Measurements from ENCODE around the gene FOXP4. TPM values are rescaled to one million over a fixed set of nuclear protein-coding genes. Genes with fewer than 3 reads are reported as not detected.

The FOXP4 gene
- total and polyA plus RNA-seq, 2 of the 13 experiments (the other 11 are each of a cell fraction or from before 2014, with no cell fraction given) = 11.0 to 12.4 TPM

- no peak for TF ChIP-seq POLR2A (IDR thresholded peaks at IDR 0.05; ENCODE audit: insufficient read depth in 1 of 2, low read depth in 2 of 2, low read length in 2 of 2)
- TF ChIP-seq, protein P1, sequence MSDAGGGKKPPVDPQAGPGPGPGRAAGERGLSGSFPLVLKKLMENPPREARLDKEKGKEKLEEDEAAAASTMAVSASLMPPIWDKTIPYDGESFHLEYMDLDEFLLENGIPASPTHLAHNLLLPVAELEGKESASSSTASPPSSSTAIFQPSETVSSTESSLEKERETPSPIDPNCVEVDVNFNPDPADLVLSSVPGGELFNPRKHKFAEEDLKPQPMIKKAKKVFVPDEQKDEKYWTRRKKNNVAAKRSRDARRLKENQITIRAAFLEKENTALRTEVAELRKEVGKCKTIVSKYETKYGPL (CRISPR knock-in tag; IDR thresholded peaks at IDR 0.05) = no peak
These were observed 30.5 kb downstream of the FOXP4 start (continued) for GRCh38 chr6:41576667-41577066.

- H3K36me3 ChIP-seq (replicated peaks in 1 of 2; ENCODE audit: control insufficient read depth in 1 of 2, insufficient read depth in 2 of 2, low read length in 2 of 2) = peaks cover 33 to 61% of the 10 kb centered on the region in 2 experiments
- ChIA-PET POLR2A (interaction anchor here (0.5 to 3.1 kb wide), 27 partner anchors 9 to 505 kb away, joined by 3 to 60 read pairs (median 10); partner anchors contain the start of genes FOXP4, NFYA, OARD1 and TAF8), CTCF (ENCODE audit: low intra/inter-chr PET ratio, low total read pairs) (interaction anchor here (1.3 kb wide), 1 partner anchor 209 kb away, joined by 3 read pairs; no protein-coding TSS in a partner anchor)
- in situ Hi-C loops (cut with HindIII; ENCODE audit: extremely low pct_ligation_motif_present, low pct_unique_long_range_greater_than_20kb) = no loop called here
- FAIRE-seq (no peak), DNase-seq (ENCODE audit: low spot score) (no peak), ATAC-seq (peak; percentile 66)
- H3K4me2 ChIP-seq (ENCODE audit: low read depth, low read length) = peak overlapping the region; percentile 81
- peaks cover 28% of the 10 kb centered on the region for H3K79me2 ChIP-seq (ENCODE audit: insufficient read depth, low read length)
- no peaks in the 10 kb centered on the region for H3K27me3 ChIP-seq (ENCODE audit: control insufficient read depth in 1 of 2, insufficient read depth in 2 of 2, low read length in 2 of 2)
- no peaks in the 10 kb centered on the region for H3K9me3 ChIP-seq (ENCODE audit: low read length)
- intact Hi-C loops (cut with micrococcal nuclease; ENCODE audit: unreplicated experiment) = loop anchor here (1.0 kb wide), 4 partner anchors 9 to 150 kb away; no protein-coding TSS in a partner anchor
- H3K4me1 ChIP-seq (ENCODE audit: insufficient read depth, low read length) = peaks cover 89% of the 10 kb centered on the region
- H4K20me1 ChIP-seq (ENCODE audit: insufficient read depth, low read length) = no peaks in the 10 kb centered on the region; the same call in 1 of the 2 replicates
- peak overlapping the region; percentile 7 to 54 (median 32) for H3K4me3 ChIP-seq (replicated peaks in 1 of 3; ENCODE audit: insufficient read depth in 1 of 3, low read depth in 2 of 3, low read length in 3 of 3)
- H3K27ac ChIP-seq (ENCODE audit: extremely low read length, insufficient read depth, low read length) = peak overlapping the region; percentile 85
- BruUV-seq (replicated peaks) = no TSS peak
- H2AFZ ChIP-seq (ENCODE audit: low read length) = no peak overlapping the region
- 37% methylated on average over 5 of the region's 5 CpGs for WGBS (ENCODE audit: low lambda C conversion rate)
- peak overlapping the region; percentile 71 for H3K9ac ChIP-seq (ENCODE audit: insufficient read depth, low read depth, low read length)
- no peak for TF ChIP-seq FOXP1 (IDR thresholded peaks at IDR 0.05)
- TF ChIP-seq FOXP1 (CRISPR knock-in tag; IDR thresholded peaks at IDR 0.05) = no peak
- TF ChIP-seq HDAC2 (CRISPR knock-in tag; IDR thresholded peaks at IDR 0.05) = no peak
- TF ChIP-seq ZNF136 (CRISPR knock-in tag; IDR thresholded peaks at IDR 0.05; ENCODE audit: low read depth) = 0 out of 2 replicates have a peak, but pooled peaks have one; percentile 61
- TF ChIP-seq ZNF331 (CRISPR knock-in tag; IDR thresholded peaks at IDR 0.05) = no peak
- no peak for TF ChIP-seq NR2F2 (IDR thresholded peaks at IDR 0.05; ENCODE audit: borderline replicate concordance, low read depth)
- TF ChIP-seq ZNF577 (CRISPR knock-in tag; IDR thresholded peaks at IDR 0.05; ENCODE audit: borderline replicate concordance, low read depth) = no peak
- no peak for TF ChIP-seq MIXL1 (CRISPR knock-in tag; IDR thresholded peaks at IDR 0.05)
- no peak for TF ChIP-seq ZNF44 (CRISPR knock-in tag; IDR thresholded peaks at IDR 0.05)
- TF ChIP-seq ZNF451 (CRISPR knock-in tag; IDR thresholded peaks at IDR 0.05) = no peak
- TF ChIP-seq ARNT (IDR thresholded peaks at IDR 0.05) = no peak
- TF ChIP-seq HES4 (CRISPR knock-in tag; IDR thresholded peaks at IDR 0.05; ENCODE audit: borderline replicate concordance) = no peak
- TF ChIP-seq NFKBIZ (CRISPR knock-in tag; IDR thresholded peaks at IDR 0.05) = no peak
- TF ChIP-seq NCOA1 (CRISPR knock-in tag; IDR thresholded peaks at IDR 0.05) = no peak
- no peak for TF ChIP-seq GZF1 (CRISPR knock-in tag; IDR thresholded peaks at IDR 0.05)
- TF ChIP-seq SNAPC2 (CRISPR knock-in tag; IDR thresholded peaks at IDR 0.05) = no peak
- no peak for TF ChIP-seq ZNF382 (CRISPR knock-in tag; IDR thresholded peaks at IDR 0.05; ENCODE audit: borderline replicate concordance)
- no peak for TF ChIP-seq NFATC3 (CRISPR knock-in tag; IDR thresholded peaks at IDR 0.05)
- TF ChIP-seq, protein P2, sequence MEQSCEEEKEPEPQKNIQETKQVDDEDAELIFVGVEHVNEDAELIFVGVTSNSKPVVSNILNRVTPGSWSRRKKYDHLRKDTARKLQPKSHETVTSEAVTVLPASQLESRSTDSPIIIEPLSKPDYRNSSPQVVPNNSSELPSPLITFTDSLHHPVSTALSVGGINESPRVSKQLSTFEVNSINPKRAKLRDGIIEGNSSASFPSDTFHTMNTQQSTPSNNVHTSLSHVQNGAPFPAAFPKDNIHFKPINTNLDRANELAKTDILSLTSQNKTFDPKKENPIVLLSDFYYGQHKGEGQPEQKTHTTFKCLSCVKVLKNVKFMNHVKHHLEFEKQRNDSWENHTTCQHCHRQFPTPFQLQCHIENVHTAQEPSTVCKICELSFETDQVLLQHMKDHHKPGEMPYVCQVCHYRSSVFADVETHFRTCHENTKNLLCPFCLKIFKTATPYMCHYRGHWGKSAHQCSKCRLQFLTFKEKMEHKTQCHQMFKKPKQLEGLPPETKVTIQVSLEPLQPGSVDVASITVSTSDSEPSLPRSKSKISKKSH (CRISPR knock-in tag; IDR thresholded peaks at IDR 0.05; ENCODE audit: borderline replicate concordance) = no peak; the same call in 1 of the 2 replicates
- TF ChIP-seq ZFY (CRISPR knock-in tag; IDR thresholded peaks at IDR 0.05) = peak; percentile 89
- no peak for TF ChIP-seq HDAC6 (IDR thresholded peaks at IDR 0.05; ENCODE audit: low read depth, low read length)
These were observed 31.4 kb downstream of the FOXP4 start for GRCh38 chr6:41577356-41578216.

All from HepG2 (cell line).